ENCODE results near the gene SPPL2B.
A peak's percentile ranks its signal among the peaks of the same experiment; 100 is the strongest.
"Not testable (repeated sequence)": the region's sequence is repeated elsewhere in the genome, so short reads cannot be mapped to it uniquely, and the experiment has no call there.

Gene SPPL2B

GRCh38 chr19:2328401-2329148, at the start of gene SPPL2B, which contains the start of gene LSM7:
Gene SPPL2B, plus strand, starts transcription at chr19:2328684. Its CDS starts 26 bp downstream, at chr19:2328710.
Gene LSM7, minus strand, starts transcription at chr19:2328586. Its CDS starts 20 bp downstream, at chr19:2328566.
- DNase-seq (ENCODE audit: low spot score): peak; percentile 100

GRCh38 chr19:2280633-2281264, 47.7 kb upstream of the SPPL2B start:
- DNase-seq (ENCODE audit: low spot score): no peak

- not testable (repeated sequence) for DNase-seq (ENCODE audit: low spot score)
Measured at GRCh38 chr19:2281265-2282061, 47.0 kb upstream of the SPPL2B start.

- no peak for DNase-seq (ENCODE audit: low spot score)
Measured at GRCh38 chr19:2282062-2282861, 46.2 kb upstream of the SPPL2B start, which contains the start of gene PEAK3. Gene PEAK3, minus strand, starts transcription at chr19:2282175. Its CDS starts 1,244 bp downstream, at chr19:2280931.

GRCh38 chr19:2282862-2283237, 45.6 kb upstream of the SPPL2B start:
- DNase-seq (ENCODE audit: low spot score): no peak

GRCh38 chr19:2283835-2284507, 44.5 kb upstream of the SPPL2B start:
- DNase-seq (ENCODE audit: low spot score): no peak

GRCh38 chr19:2286402-2287140, 41.9 kb upstream of the SPPL2B start:
- no peak for DNase-seq (ENCODE audit: low spot score)

- no peak for DNase-seq (ENCODE audit: low spot score)
Measured at GRCh38 chr19:2287585-2288337, 40.7 kb upstream of the SPPL2B start.

GRCh38 chr19:2288338-2288817, 40.1 kb upstream of the SPPL2B start:
- DNase-seq (ENCODE audit: low spot score): no peak

GRCh38 chr19:2288818-2289713, 39.4 kb upstream of the SPPL2B start:
- DNase-seq (ENCODE audit: low spot score): no peak

- no peak for DNase-seq (ENCODE audit: low spot score)
Measured at GRCh38 chr19:2289714-2290435, 38.6 kb upstream of the SPPL2B start.

GRCh38 chr19:2290441-2291184, 37.9 kb upstream of the SPPL2B start:
- DNase-seq (ENCODE audit: low spot score): no peak

GRCh38 chr19:2291185-2291751, 37.2 kb upstream of the SPPL2B start:
- DNase-seq (ENCODE audit: low spot score): no peak

GRCh38 chr19:2294687-2295335, 33.7 kb upstream of the SPPL2B start:
- peak; percentile 77 for DNase-seq (ENCODE audit: low spot score)

GRCh38 chr19:2296141-2296540, 32.3 kb upstream of the SPPL2B start:
- DNase-seq (ENCODE audit: low spot score): no peak

- no peak for DNase-seq (ENCODE audit: low spot score)
Measured at GRCh38 chr19:2300533-2300932, 28.0 kb upstream of the SPPL2B start.
